Measurements from ENCODE around the gene ZNF497.

DNA sequence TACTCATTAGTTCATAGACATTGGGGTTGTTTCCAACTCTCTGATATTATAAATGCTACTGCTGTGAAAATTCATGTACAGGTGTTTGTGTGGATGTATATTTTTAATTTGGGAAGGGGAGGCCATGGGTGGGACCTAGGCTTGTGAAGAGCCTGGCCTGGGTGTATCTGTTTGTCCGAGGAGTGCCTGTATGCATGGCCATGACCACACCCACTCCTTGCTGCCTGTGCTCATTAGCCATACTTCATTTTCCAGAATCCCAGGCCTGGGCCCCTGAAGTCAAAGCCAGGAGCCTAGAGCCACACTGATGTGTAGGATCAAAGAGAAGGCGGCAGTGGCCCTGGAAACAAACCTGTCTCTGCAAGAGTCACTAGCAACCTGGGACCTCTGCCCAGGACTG is 47.0 kb downstream of the ZNF497 start:
- TF ChIP-seq CTCF (conservative IDR thresholded peaks at IDR 0.05 in 1 of 2, IDR thresholded peaks at IDR 0.05 in 1 of 2; ENCODE audit: low read depth in 1 of 2, low read length in 2 of 2), result no peak
- TF ChIP-seq EZH2 (IDR thresholded peaks at IDR 0.05; ENCODE audit: low read length, missing control alignments), result no peak

Data from fibroblast of lung (primary cell).